ENCODE data around the gene THOC3.
"Not testable (repeated sequence)": the region's sequence is repeated elsewhere in the genome, so short reads cannot be mapped to it uniquely, and the experiment has no call there.

Gene THOC3

GRCh38 chr5:175938489-175938888 is 29.6 kb downstream of the THOC3 start:
- not testable (repeated sequence) for DNase-seq (ENCODE audit: low read depth in 2 of 2)

DNA sequence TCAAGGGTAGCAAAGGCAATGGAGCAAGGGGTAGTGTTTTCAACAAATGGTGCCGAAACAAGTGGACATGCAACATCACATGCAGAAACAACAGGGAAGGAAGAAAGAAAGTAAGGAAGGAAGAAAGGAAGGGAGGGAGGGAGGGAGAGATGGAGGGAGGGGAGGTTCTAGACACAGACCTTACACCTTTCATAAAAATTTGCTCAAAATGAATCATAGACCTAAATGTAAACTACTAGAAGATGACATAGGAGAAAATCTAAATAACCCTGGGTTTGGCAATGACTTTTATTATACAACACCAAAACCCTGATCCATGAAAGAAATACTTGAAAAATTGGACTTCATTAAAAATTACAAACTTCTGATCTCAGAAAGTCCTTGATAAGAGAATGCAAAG is 39.4 kb downstream of the THOC3 start:
- DNase-seq (ENCODE audit: low read depth in 2 of 2) = not testable (repeated sequence)

DNA sequence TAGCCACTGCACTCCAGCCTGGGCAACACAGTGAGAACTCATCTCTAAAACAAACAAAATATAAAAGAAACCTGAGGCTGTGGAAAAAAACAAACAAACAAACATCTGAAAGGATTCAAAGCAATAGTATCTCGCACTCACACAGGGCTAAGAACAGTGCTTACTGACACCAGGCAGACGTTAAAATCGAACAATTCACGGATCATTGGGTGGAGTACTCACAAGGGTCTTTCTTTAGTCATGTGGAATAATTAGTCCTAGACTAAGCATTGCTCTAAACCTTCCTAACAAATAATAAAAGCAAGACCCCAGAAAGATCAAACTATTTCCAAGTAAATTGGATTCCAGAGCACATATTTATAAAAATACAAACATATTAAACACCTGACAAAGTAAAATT is 43.0 kb downstream of the THOC3 start:
- DNase-seq (ENCODE audit: low read depth in 2 of 2) = not testable (repeated sequence)

- DNase-seq (ENCODE audit: low read depth in 2 of 2) = no peak
These were observed 45.8 kb downstream of the THOC3 start for GRCh38 chr5:175922192-175922885.

DNA sequence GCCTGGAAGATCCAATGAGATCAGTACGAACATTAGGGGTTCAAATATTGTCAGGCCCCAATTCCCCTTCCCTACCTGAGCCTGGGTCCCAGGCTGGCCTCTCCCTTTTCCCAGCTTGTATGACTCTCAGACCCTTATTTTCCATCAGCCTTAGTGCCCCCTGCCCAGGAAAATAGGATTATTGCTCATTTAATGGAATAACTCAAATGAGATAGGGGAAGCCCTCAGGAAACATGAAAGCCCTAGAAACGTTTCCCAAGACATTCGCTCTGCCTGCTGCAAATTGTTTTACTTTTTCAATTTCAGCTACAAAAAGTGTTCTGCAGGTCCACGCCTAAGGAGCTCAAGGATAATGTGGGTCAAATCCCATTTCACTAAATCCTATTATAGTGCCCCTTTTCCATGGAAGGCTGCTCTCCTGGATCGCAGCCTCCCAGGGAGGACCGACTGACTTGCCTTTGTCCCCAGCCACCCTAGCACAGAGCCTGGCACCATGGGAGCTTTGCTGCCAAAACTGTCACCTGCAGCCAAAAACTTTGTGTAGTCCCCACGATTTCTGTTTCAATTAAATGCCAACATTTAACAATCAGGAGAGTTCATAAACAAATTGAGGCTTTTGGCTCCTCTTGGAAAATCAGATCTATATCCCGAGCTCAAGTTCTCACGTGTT is 46.9 kb downstream of the THOC3 start:
- no peak for DNase-seq (ENCODE audit: low read depth in 2 of 2)

DNA sequence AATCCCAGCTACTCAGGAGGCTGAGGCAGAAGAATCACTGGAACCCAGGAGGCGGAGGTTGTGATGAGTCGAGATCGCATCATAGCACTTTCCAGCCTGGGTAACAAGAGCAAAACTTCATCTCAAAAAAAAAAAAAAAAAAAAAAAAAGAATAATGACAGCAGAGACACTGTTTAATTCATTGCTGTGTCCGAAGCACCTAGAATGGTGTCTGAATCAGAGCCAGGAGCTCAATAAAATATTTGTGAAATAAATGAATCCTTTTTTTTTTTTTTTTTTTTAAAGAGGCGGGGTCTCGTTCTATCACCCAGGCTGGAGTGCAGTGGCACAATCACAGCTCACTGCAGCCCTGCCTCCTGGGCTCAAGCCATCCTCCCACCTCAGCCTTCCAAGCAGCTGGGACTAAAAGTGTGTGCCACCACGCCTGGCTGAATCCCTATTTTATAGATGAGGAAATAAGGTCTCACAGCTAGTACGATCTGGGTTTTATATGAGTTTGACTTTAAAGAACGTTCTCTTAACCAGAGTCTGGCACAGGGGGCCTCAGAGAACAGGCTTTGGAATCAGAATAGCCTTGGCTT is 47.8 kb downstream of the THOC3 start:
- DNase-seq (ENCODE audit: low read depth in 2 of 2) = no peak

DNA sequence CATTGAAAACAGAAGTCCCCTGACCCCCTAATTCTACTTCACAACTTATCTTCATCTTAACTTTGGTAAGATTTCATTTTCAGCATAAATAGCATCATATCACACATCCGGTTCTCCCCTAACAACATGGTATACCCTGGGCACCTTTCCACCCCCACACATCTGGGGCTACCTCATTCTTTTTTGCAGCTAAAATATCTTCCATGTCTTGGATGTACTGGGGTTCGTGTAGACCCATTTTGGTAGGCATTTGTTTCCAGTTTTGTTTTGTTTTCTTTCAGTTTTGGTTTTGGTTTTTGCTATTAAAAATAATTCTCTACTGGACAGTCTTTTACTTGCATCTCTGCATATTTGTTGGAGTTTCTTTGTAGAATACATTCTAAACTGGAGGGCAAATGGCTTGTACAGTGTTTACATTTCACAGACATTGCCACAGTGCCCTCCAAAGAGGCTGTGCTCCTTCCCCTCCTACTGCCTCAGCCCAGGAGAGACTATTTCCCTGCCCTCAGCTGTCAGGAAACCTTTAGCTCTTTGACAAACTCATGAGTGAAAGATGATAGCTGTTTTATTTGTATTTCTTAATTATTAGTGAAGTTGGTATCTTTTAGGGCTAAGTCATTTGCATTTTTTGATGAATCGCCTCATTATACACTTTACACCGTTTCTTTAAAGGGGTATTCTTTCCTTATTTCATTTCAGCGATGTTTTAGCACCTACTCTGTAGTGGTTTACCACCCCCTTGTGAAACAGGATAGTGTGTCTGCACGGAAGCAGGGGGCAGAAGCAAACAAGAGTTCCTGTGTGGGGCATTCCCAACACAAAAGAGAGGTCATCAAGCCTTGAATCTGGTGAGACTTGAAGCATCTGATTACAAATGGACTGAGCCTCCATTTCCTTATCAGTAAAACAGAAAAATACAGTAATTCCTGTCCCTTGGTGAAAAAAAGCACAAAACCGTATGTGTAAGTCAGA is 52.8 kb downstream of the THOC3 start:
- not testable (repeated sequence) for DNase-seq (ENCODE audit: low read depth in 2 of 2)

- not testable (repeated sequence) for DNase-seq (ENCODE audit: low read depth in 2 of 2)
These were observed 54.1 kb downstream of the THOC3 start for GRCh38 chr5:175913835-175914672.

- not testable (repeated sequence) for DNase-seq (ENCODE audit: low read depth in 2 of 2)
These were observed 58.0 kb downstream of the THOC3 start for GRCh38 chr5:175910072-175910471.
